H1 (cell line): Measurements from ENCODE around the gene ZNF709. TPM values are rescaled to one million over a fixed set of nuclear protein-coding genes. Genes with fewer than 3 reads are reported as not detected.

Experiments
- CTCF ChIA-PET: fragments of 300-600 bp; sonication (Branson Sonifier 250); formaldehyde crosslinking; loops from one replicate; lab custom pipeline; 2021; ENCODE audit not compliant: partially characterized antibody; lab: Charles Lee
- POLR2A ChIA-PET: fragments of 300-600 bp; sonication (Branson Sonifier 250); formaldehyde crosslinking; loops from one replicate; lab custom pipeline; 2021; ENCODE audit warnings: inconsistent platforms; ENCODE audit not compliant: partially characterized antibody; lab: Charles Lee
- DNase-seq, 2 experiments: peaks; one replicate each; pipeline versions ENCODE4 v3.0.0 to v3.0.0-alpha.2; 2010 to 2022; ENCODE audit warnings: low spot score in 2 of 2, low read depth in 1 of 2, mixed read lengths in 1 of 2
- FAIRE-seq: peaks from 2 replicates; lab custom pipeline; 2011; peaks lifted over from hg19 to GRCh38; lab: Jason Lieb, UNC
- H2AFZ ChIP-seq: 2 replicates; pipeline ENCODE4 v1.8.1; 2012; ENCODE audit warnings: low read length, inconsistent platforms
- H2AK5ac ChIP-seq: 2 replicates; pipeline ENCODE4 v1.6.1; 2013; ENCODE audit warnings: low read depth, low read length
- H2BK120ac ChIP-seq: replicated peaks from 2 replicates; pipeline ENCODE3; 2013; ENCODE audit warnings: low read depth, low read length, inconsistent platforms
- H2BK12ac ChIP-seq: 2 replicates; pipeline ENCODE4 v1.6.1; 2013; ENCODE audit warnings: low read depth, low read length
- H2BK15ac ChIP-seq: 2 replicates; pipeline ENCODE4 v1.6.1; 2013; ENCODE audit warnings: low read length
- H2BK20ac ChIP-seq: 2 replicates; pipeline ENCODE4 v1.6.1; 2013; ENCODE audit warnings: low read length
- H2BK5ac ChIP-seq: 2 replicates; pipeline ENCODE4 v1.6.1; 2013; ENCODE audit warnings: low read depth, low read length
- H3K14ac ChIP-seq: 2 replicates; pipeline ENCODE4 v1.6.1; 2013; ENCODE audit warnings: inconsistent platforms; ENCODE audit not compliant: insufficient read length
- H3K18ac ChIP-seq: 2 replicates; pipeline ENCODE4 v1.6.1; 2013; ENCODE audit warnings: low read length; ENCODE audit errors: extremely low read depth
- H3K23ac ChIP-seq: 2 replicates; pipeline ENCODE4 v1.6.1; 2013; ENCODE audit warnings: inconsistent platforms; ENCODE audit not compliant: insufficient read length
- H3K23me2 ChIP-seq: 2 replicates; pipeline ENCODE4 v1.6.1; 2013; ENCODE audit warnings: low read depth, low read length
- H3K27ac ChIP-seq: 2 replicates; pipeline ENCODE4 v1.6.1; 2011; ENCODE audit warnings: low read depth, low read length, inconsistent platforms
- H3K27me3 ChIP-seq, 4 experiments: replicated peaks in 1 of 4; 1 replicate in 1 of 4; 2 replicates in 3 of 4; pipeline versions ENCODE4 v1.6.1 to v1.8.1; 2011 to 2013; ENCODE audit warnings: low read length in 3 of 4, mild to moderate bottlenecking in 3 of 4, inconsistent platforms in 2 of 4, mixed read lengths in 2 of 4, moderate library complexity in 1 of 4; ENCODE audit not compliant: control insufficient read depth in 3 of 4, insufficient read depth in 3 of 4; ENCODE audit errors: extremely low read depth in 1 of 4
- H3K36me3 ChIP-seq, 4 experiments: 2 replicates each; pipeline versions ENCODE4 v1.6.1 to v1.8.1; 2011 to 2013; ENCODE audit warnings: mild to moderate bottlenecking in 4 of 4, low read length in 3 of 4, moderate library complexity in 2 of 4, control low read depth in 1 of 4, inconsistent platforms in 1 of 4; ENCODE audit not compliant: insufficient read depth in 4 of 4, control insufficient read depth in 2 of 4
- H3K4ac ChIP-seq: replicated peaks from 2 replicates; pipeline ENCODE3; 2013; ENCODE audit warnings: low read length, low read depth, mixed read lengths, inconsistent platforms; ENCODE audit not compliant: insufficient read length
- H3K4me1 ChIP-seq, 4 experiments: replicated peaks in 1 of 4; 1 replicate in 1 of 4; 2 replicates in 3 of 4; pipeline versions ENCODE4 v1.6.1 to v1.8.1; 2011 to 2013; ENCODE audit warnings: low read length in 3 of 4, inconsistent platforms in 2 of 4, mixed read lengths in 1 of 4; ENCODE audit not compliant: insufficient read depth in 4 of 4, control insufficient read depth in 3 of 4
- H3K4me2 ChIP-seq, 2 experiments: 2 replicates each; pipeline versions ENCODE4 v1.6.1 to v1.8.1; 2011 to 2013; ENCODE audit warnings: low read depth in 2 of 2, low read length in 2 of 2, control low read depth in 1 of 2, inconsistent platforms in 1 of 2, mild to moderate bottlenecking in 1 of 2; ENCODE audit not compliant: insufficient read depth in 1 of 2
- H3K4me3 ChIP-seq, 4 experiments: fragments of 200-600, 300-600 bp in 1 of 4; sonication (generic), shearing (Covaris generic), sonication (Bioruptor Twin) in 1 of 4; 2 replicates each; pipeline versions ENCODE4 v1.5.1 to v1.8.1; 2011 to 2016; ENCODE audit warnings: low read length in 4 of 4, low read depth in 3 of 4, control low read depth in 2 of 4, inconsistent platforms in 2 of 4, mild to moderate bottlenecking in 2 of 4, mixed read lengths in 1 of 4, moderate library complexity in 1 of 4; ENCODE audit not compliant: insufficient read depth in 2 of 4; ENCODE audit errors: extremely low read depth in 1 of 4
- H3K56ac ChIP-seq: replicated peaks from 2 replicates; pipeline ENCODE3; 2013; ENCODE audit warnings: low read depth, mild to moderate bottlenecking, mixed read lengths, low read length, inconsistent platforms; ENCODE audit not compliant: insufficient read length
- H3K79me1 ChIP-seq: 2 replicates; pipeline ENCODE4 v1.6.1; 2013; ENCODE audit warnings: low read depth, low read length, control low read depth
- H3K79me2 ChIP-seq, 2 experiments: 2 replicates each; pipeline versions ENCODE4 v1.6.1 to v1.8.1; 2012 to 2013; ENCODE audit warnings: low read length in 2 of 2, mild to moderate bottlenecking in 2 of 2, inconsistent platforms in 1 of 2; ENCODE audit not compliant: insufficient read depth in 2 of 2, control insufficient read depth in 1 of 2
- H3K9ac ChIP-seq, 4 experiments: replicated peaks in 1 of 4; 1 replicate in 1 of 4; 2 replicates in 3 of 4; pipeline versions ENCODE4 v1.6.1 to v1.8.1; 2011 to 2013; ENCODE audit warnings: low read depth in 3 of 4, low read length in 3 of 4, control low read depth in 2 of 4, mild to moderate bottlenecking in 2 of 4, moderate library complexity in 2 of 4, inconsistent platforms in 1 of 4; ENCODE audit errors: extremely low read depth in 1 of 4
- H3K9me3 ChIP-seq, 2 experiments: 2 replicates each; pipeline versions ENCODE4 v1.6.1 to v1.8.1; 2012 to 2013; ENCODE audit warnings: mild to moderate bottlenecking in 2 of 2, moderate library complexity in 2 of 2, control low read depth in 1 of 2, inconsistent platforms in 1 of 2, low read depth in 1 of 2, low read length in 1 of 2, mixed read lengths in 1 of 2; ENCODE audit not compliant: insufficient read depth in 2 of 2
- H4K20me1 ChIP-seq, 2 experiments: replicated peaks in 1 of 2; 2 replicates each; pipeline versions ENCODE3 to v1.8.1; 2011 to 2013; ENCODE audit warnings: inconsistent platforms in 2 of 2, low read length in 2 of 2, mild to moderate bottlenecking in 1 of 2; ENCODE audit not compliant: insufficient read depth in 2 of 2, control insufficient read depth in 1 of 2
- H4K5ac ChIP-seq: 2 replicates; pipeline ENCODE4 v1.6.1; 2013; ENCODE audit warnings: low read length, low read depth, mixed read lengths, inconsistent platforms; ENCODE audit not compliant: insufficient read length
- H4K8ac ChIP-seq: 2 replicates; pipeline ENCODE4 v1.8.0; 2013; ENCODE audit warnings: mild to moderate bottlenecking, moderate library complexity, low read length, inconsistent platforms; ENCODE audit not compliant: insufficient read depth; ENCODE audit errors: extremely low read depth
- H4K91ac ChIP-seq: replicated peaks from 2 replicates; pipeline ENCODE3; 2013; ENCODE audit warnings: low read length, mixed read lengths, inconsistent platforms; ENCODE audit not compliant: insufficient read length
- MAFK ChIP-seq: IDR thresholded peaks from 2 replicates; pipeline ENCODE4 v1.6.1; 2012; ENCODE audit warnings: low read depth, mild to moderate bottlenecking, improper control_type of control experiment, low read length
- ZNF274 ChIP-seq: IDR thresholded peaks from 2 replicates; pipeline ENCODE4 v1.7.0; 2012; ENCODE audit warnings: low read length, borderline replicate concordance; ENCODE audit errors: extremely low read depth
- WGBS, 2 experiments: shearing (Covaris generic) in 1 of 2; methylation state at CpG; one replicate each; pipeline versions ENCODE4 v1.1.6 to v1.1.7; 2013 to 2015; ENCODE audit warnings: low lambda C conversion rate in 2 of 2, mixed read lengths in 2 of 2, inconsistent platforms in 1 of 2, low coverage in 1 of 2, missing lambda C conversion rate in 1 of 2; ENCODE audit not compliant: insufficient replicate concordance in 2 of 2, insufficient coverage in 1 of 2, insufficient read length in 1 of 2; ENCODE audit errors: extremely low coverage in 1 of 2, missing lambda C conversion rate in 1 of 2; 5-methylcytosine and 5-hydroxymethylcytosine counted together
- polyA plus RNA-seq, 7 experiments: library from polyadenylated mRNA; depleted of rRNA in 3 of 7; stranded (reverse) in 5 of 7; unstranded in 2 of 7; fragments of >200 nt in 5 of 7; fragments of 200-250 nt in 2 of 7; gene quantifications; 1 replicate in 5 of 7; 2 replicates in 1 of 7; 4 replicates in 1 of 7; pipeline versions ENCODE4 v1.2.1 to v1.2.3, GENCODE V29; 2011 to 2013; ENCODE audit warnings: missing spikeins in 2 of 7, mixed read lengths in 2 of 7
- total RNA-seq: library from RNA; stranded (reverse); fragmentation: NEBNext Ultra II Directional; extraction: Animal tissue kit (Norgen Biotek cat#: 25700); gene quantifications from 2 replicates; pipeline ENCODE4 v1.2.1, GENCODE V29; 2021

ZNF709 gene
- total and polyA plus RNA-seq, 2 of the 8 experiments (the other 6 are each of a cell fraction or from before 2014, with no cell fraction given) = 1.3 to 2.2 TPM

DNA sequence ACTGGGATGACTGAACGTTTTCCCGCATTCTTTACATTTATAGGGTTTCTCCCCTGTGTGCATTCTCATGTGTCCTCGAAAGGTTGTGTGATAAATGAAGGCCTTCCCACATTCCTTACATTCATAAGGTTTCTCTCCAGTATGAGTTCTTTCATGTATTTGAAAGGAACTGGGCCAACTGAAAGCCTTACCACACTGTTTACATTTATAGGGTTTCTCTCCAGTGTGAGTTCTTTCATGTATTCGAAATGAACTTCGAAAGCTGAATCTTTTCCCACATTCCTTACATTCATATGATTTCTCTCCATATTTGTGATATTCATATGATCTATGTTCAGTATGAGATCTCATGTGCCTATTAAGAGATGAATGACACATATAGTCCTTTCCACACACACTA is 19.4 kb downstream of the ZNF709 start:
- no peak for DNase-seq
- H3K27ac ChIP-seq = no peak overlapping the region
- H3K9ac ChIP-seq = no peak overlapping the region
- TF ChIP-seq ZNF274 (peak; percentile 81; the same call in 1 of the 2 replicates), MAFK (no peak)
- TF ChIP-seq, all 59 proteins: peak for 1
- no peak overlapping the region for H2AK5ac ChIP-seq
- H3K56ac ChIP-seq = no peak overlapping the region
- no peak overlapping the region for H4K8ac ChIP-seq
- FAIRE-seq = no peak
- no peak overlapping the region for H3K18ac ChIP-seq
- CTCF ChIA-PET = no interaction called here
- H2BK15ac ChIP-seq = no peak overlapping the region
- no peak overlapping the region for H3K4me2 ChIP-seq
- no peak overlapping the region for H2BK12ac ChIP-seq
- POLR2A ChIA-PET = interaction anchor here (0.7 kb wide), 1 partner anchor 168 kb away, joined by 3 read pairs; no protein-coding TSS in a partner anchor
- H2BK5ac ChIP-seq = no peak overlapping the region
- WGBS, 2 experiments = 62% methylated on average over 5 of the region's 5 CpGs; no CpG with 5 or more reads in 1 of the 2 experiments
- H3K36me3 ChIP-seq = peaks cover 0 to 15% (median 0%) of the 10 kb centered on the region in 4 experiments; a peak in 3 of 8 replicates
- no peak overlapping the region for H2BK120ac ChIP-seq
- H3K79me1 ChIP-seq = no peaks in the 10 kb centered on the region
- H3K23me2 ChIP-seq = no peaks in the 10 kb centered on the region
- H3K4me1 ChIP-seq = no peaks in the 10 kb centered on the region
- H4K5ac ChIP-seq = no peak overlapping the region
- no peaks in the 10 kb centered on the region for H3K27me3 ChIP-seq
- no peak overlapping the region for H3K14ac ChIP-seq
- H2BK20ac ChIP-seq = no peak overlapping the region
- H4K20me1 ChIP-seq = no peaks in the 10 kb centered on the region
- H3K79me2 ChIP-seq = no peaks in the 10 kb centered on the region
- H3K9me3 ChIP-seq = peaks cover 48 to 65% of the 10 kb centered on the region in 2 experiments
- no peak overlapping the region for H2AFZ ChIP-seq
- H3K4ac ChIP-seq = no peak overlapping the region
- H4K91ac ChIP-seq = no peak overlapping the region
- H3K23ac ChIP-seq = no peak overlapping the region
- no peak overlapping the region for H3K4me3 ChIP-seq
